WERI-Rb-1 (cell line): ENCODE results near the gene ATP5PF.

Experiments used
- DNase-seq: peaks from one replicate; pipeline ENCODE4 v3.0.0-alpha.2; 2020
- H3K27ac ChIP-seq: fragments of 250-450 bp; sonication (Bioruptor Pico); 2 replicates; pipeline ENCODE4 v1.5.1; 2020; ENCODE audit warnings: mild to moderate bottlenecking, moderate library complexity
- H3K27me3 ChIP-seq: fragments of 250-450 bp; sonication (Bioruptor Pico); 2 replicates; pipeline ENCODE4 v1.5.1; 2021; ENCODE audit warnings: mild to moderate bottlenecking, low read depth, moderate library complexity; ENCODE audit not compliant: insufficient read depth, severe bottlenecking
- H3K36me3 ChIP-seq: fragments of 250-450 bp; sonication (Bioruptor Pico); 2 replicates; pipeline ENCODE4 v1.5.1; 2020; ENCODE audit warnings: mild to moderate bottlenecking, moderate library complexity
- H3K4me3 ChIP-seq: 2 replicates; pipeline ENCODE4 v1.5.1; 2011; ENCODE audit warnings: low read depth, mild to moderate bottlenecking, control low read depth, low read length
- H3K9me3 ChIP-seq: fragments of 250-450 bp; sonication (Bioruptor Pico); 2 replicates; pipeline ENCODE4 v1.5.1; 2021; ENCODE audit warnings: mild to moderate bottlenecking, moderate library complexity; ENCODE audit not compliant: severe bottlenecking
- TF ChIP-seq, protein P1 (sequence below): IDR thresholded peaks from 2 replicates; pipeline ENCODE4 v1.5.1; 2011; ENCODE audit warnings: low read depth, mild to moderate bottlenecking, control low read depth, inconsistent platforms, low read length

Gene ATP5PF

DNA sequence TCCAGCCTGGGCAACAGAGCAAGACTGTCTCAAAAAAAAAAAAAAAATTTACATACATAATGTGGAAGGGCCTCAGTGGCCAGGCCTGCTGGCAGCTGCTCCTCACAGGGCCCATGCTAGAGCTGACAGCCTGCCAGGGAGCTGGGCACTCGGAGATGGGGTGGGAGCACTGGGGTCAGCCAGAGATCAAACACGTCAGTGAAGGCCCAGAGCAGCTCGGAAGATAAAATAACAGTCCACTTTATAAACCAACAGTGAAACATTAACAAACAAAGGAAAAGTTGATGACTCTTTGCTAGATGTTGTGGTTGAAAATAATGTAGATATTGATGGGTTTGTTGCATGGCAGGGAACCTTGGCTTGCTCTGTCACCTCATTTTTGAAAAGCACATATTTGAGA lies 42.7 kb downstream of the ATP5PF start:
- TF ChIP-seq, protein P1, sequence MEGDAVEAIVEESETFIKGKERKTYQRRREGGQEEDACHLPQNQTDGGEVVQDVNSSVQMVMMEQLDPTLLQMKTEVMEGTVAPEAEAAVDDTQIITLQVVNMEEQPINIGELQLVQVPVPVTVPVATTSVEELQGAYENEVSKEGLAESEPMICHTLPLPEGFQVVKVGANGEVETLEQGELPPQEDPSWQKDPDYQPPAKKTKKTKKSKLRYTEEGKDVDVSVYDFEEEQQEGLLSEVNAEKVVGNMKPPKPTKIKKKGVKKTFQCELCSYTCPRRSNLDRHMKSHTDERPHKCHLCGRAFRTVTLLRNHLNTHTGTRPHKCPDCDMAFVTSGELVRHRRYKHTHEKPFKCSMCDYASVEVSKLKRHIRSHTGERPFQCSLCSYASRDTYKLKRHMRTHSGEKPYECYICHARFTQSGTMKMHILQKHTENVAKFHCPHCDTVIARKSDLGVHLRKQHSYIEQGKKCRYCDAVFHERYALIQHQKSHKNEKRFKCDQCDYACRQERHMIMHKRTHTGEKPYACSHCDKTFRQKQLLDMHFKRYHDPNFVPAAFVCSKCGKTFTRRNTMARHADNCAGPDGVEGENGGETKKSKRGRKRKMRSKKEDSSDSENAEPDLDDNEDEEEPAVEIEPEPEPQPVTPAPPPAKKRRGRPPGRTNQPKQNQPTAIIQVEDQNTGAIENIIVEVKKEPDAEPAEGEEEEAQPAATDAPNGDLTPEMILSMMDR = no peak
- Histone ChIP-seq H3K36me3 (peaks cover 22% of the 10 kb centered on the region), H3K4me3 (no peak overlapping the region)

DNA sequence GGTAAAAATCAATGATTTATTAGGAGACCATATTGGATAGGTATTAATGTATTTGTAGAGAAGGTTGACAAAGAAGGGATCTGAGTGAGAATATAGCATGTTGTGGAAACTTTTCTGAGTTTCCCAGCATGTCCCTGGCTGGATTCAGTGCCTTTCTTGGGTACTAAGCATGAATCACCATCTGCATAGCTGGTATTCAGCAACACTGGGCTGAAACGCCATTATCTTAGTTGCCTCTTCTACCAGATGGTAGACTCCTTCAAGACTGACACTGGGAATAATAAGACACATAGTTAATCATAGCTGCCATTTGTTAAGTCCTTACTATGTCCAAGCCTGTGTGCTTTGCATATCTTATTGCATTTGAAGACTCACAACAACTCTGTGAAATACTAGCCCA lies 45.5 kb downstream of the ATP5PF start:
- TF ChIP-seq, protein P1 = no peak
- Histone ChIP-seq H3K4me3 (no peak overlapping the region), H3K9me3 (no peaks in the 10 kb centered on the region), H3K36me3 (peaks cover 12% of the 10 kb centered on the region), H3K27me3 (no peaks in the 10 kb centered on the region), H3K27ac (no peak overlapping the region)
- DNase-seq = no peak

More for the DNA sequence above, 42.7 kb downstream of the ATP5PF start:
- no peak for DNase-seq
- no peaks in the 10 kb centered on the region for H3K27me3 ChIP-seq
- H3K9me3 ChIP-seq = peaks cover 5% of the 10 kb centered on the region
- no peak overlapping the region for H3K27ac ChIP-seq

DNA sequence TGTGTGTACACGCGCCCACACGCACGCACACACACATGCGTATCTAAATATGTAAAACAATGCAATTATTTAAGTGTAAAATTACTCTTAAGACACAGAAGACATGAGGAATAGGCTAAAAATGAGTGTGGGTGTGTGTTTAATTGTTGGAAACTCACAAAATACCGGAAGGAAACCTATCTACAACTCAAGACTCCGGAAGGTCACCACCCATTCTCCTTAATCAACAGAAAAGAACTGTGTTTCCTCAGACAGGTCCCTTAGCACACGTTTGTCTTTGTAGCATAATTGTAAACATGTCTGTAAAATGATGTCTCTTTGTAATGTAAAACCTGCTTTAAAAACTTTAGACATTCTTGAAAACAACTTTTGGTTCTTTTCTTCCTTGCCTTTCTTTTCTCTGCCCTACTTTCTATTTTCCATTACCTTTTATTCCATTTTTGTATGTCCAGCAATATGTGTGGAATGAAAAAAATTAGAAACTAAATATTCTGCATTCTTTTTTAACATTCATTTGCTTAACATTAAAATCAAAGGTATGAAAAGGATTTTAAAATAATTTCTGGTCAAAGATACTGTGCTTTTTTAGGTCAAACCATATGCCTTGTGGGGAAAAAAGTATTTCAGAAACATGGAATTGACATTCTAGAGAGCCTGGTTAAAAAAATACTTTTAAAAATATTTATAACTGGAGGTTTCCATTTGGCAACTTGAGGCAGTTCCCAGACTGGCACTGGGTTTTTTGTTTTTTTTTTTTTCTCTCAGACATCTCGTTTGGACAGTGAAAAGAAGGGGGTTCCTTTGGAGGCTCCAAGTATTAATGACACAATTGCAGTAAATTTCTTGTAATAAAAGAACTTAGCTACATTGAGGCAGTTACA lies 46.2 kb downstream of the ATP5PF start:
- Histone ChIP-seq H3K9me3 (no peaks in the 10 kb centered on the region), H3K36me3 (peaks cover 5% of the 10 kb centered on the region), H3K27ac (no peak overlapping the region), H3K27me3 (no peaks in the 10 kb centered on the region), H3K4me3 (no peak overlapping the region)
- TF ChIP-seq, protein P1 = no peak
- no peak for DNase-seq

DNA sequence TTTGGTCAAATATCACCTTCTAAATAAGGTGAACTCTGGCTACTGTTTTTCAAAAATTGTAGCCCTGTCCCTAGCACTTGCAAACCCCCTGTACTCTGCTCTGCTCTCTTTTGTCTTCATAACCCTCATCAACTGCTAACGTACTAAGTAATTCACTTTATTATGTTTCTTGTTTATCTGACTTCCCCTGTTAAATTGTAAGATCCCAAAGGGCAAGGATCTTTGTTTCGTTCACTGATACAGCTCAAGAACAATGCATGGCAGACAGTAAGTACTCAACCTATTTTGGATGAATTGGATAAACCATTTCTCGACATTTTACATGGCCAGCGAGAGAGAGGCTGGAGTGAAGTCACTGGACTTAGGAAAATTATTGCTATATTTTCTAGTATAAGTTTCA lies 46.9 kb downstream of the ATP5PF start:
- H3K4me3 ChIP-seq = no peak overlapping the region
- TF ChIP-seq, protein P1 = no peak
- H3K27ac ChIP-seq = no peak overlapping the region
- H3K27me3 ChIP-seq = no peaks in the 10 kb centered on the region
- no peak for DNase-seq
- H3K9me3 ChIP-seq = no peaks in the 10 kb centered on the region
- peaks cover 4% of the 10 kb centered on the region; the same call in 1 of the 2 replicates for H3K36me3 ChIP-seq

DNA sequence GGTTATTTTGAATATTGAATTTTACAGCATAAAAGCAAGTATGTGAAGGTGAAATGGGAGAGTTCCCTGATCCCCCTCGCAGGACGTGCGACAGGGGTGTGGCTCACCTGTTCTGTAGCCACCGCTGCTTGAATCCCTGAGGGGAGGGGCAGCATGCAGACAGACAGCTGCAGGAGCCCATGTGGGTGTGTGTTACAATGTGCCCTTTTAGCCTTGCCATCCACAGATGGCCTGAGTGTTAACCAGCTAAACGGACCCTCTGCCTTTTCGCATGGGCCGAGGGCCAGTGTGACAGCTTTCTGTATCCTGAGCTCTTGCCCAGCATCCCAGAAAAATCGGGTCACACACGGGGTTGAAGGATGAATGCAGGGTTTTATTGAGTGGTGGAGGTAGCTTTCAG lies 52.3 kb downstream of the ATP5PF start:
- H3K27ac ChIP-seq = no peak overlapping the region
- no peak for DNase-seq
- H3K27me3 ChIP-seq = no peaks in the 10 kb centered on the region
- H3K4me3 ChIP-seq = no peak overlapping the region
- H3K9me3 ChIP-seq = no peaks in the 10 kb centered on the region
- TF ChIP-seq, protein P1 = no peak
- peaks cover 4% of the 10 kb centered on the region; the same call in 1 of the 2 replicates for H3K36me3 ChIP-seq
